Activated CD4-positive, alpha-beta T cell treated with anti-CD3 and anti-CD28 coated beads for 36 hours (primary cell): ENCODE data around the gene GLOD5. TPM values are rescaled to one million over a fixed set of nuclear protein-coding genes. Genes with fewer than 3 reads are reported as not detected.

Experiments
- ATAC-seq: fragments of 200-7000 bp; cut with Tn5 transposase; one replicate; pipeline ENCODE4 v1.10.0; 2021; ENCODE audit warnings: mild to moderate bottlenecking, moderate library complexity
- CTCF ChIA-PET: fragments of 350-600 bp; sonication (Branson Sonifier 250); formaldehyde crosslinking; loops from one replicate; lab custom pipeline; 2021; ENCODE audit warnings: antibody characterized with exemption; lab: Charles Lee
- POLR2A ChIA-PET: fragments of 350-600 bp; sonication (Branson Sonifier 250); formaldehyde crosslinking; loops from one replicate; lab custom pipeline; 2021; ENCODE audit warnings: antibody characterized with exemption, inconsistent platforms; lab: Charles Lee
- DNase-seq: peaks from one replicate; pipeline ENCODE4 v3.0.0-alpha.2; 2020
- H3K27ac Mint-ChIP-seq: one replicate; pipeline ENCODE4 v1.8.0; 2021; ENCODE audit warnings: mixed read lengths
- H3K27me3 Mint-ChIP-seq: one replicate; pipeline ENCODE4 v1.8.0; 2021; ENCODE audit warnings: mixed read lengths
- H3K36me3 Mint-ChIP-seq: one replicate; pipeline ENCODE4 v1.8.0; 2021; ENCODE audit warnings: low read depth, mixed read lengths
- H3K4me1 Mint-ChIP-seq: one replicate; pipeline ENCODE4 v1.8.0; 2021; ENCODE audit warnings: mixed read lengths
- H3K4me3 Mint-ChIP-seq: one replicate; pipeline ENCODE4 v1.8.0; 2021; ENCODE audit warnings: mild to moderate bottlenecking, moderate library complexity, mixed read lengths
- H3K9me3 Mint-ChIP-seq: one replicate; pipeline ENCODE4 v1.8.0; 2021; ENCODE audit warnings: low read depth, mixed read lengths
- intact Hi-C, 2 experiments: fragments of 100-400 bp; cut with DNase I in 1 of 2; cut with micrococcal nuclease in 1 of 2; formaldehyde crosslinking; loops; one replicate each; pipeline versions ENCODE4 v1.14.2 to v1.15.1; 2022 to 2024; cut with DNase I, micrococcal nuclease
- total RNA-seq, 2 experiments: library from RNA; stranded (reverse); gene quantifications; one replicate each; pipeline ENCODE4 v1.2.3, GENCODE V29; 2021

Gene GLOD5
- total RNA-seq, 2 experiments from 2014 or later: not detected

- no peak for DNase-seq
- Mint-ChIP-seq H3K4me3 (no peak overlapping the region), H3K36me3 (no peaks in the 10 kb centered on the region), H3K27ac (no peak overlapping the region), H3K9me3 (no peaks in the 10 kb centered on the region), H3K27me3 (no peaks in the 10 kb centered on the region), H3K4me1 (peaks cover 7% of the 10 kb centered on the region)
- ATAC-seq: no peak
- POLR2A ChIA-PET: interaction anchor here (0.7 kb wide), 1 partner anchor 185 kb away, joined by 3 read pairs; no protein-coding TSS in a partner anchor
- intact Hi-C loops: no loop called here
- CTCF ChIA-PET: interaction anchor here (0.8 to 1.3 kb wide), 2 partner anchors 11 to 138 kb away, joined by 3 read pairs; no protein-coding TSS in a partner anchor
Observed at GRCh38 chrX:48752498-48752897, 9.0 kb upstream of the GLOD5 start.

DNA sequence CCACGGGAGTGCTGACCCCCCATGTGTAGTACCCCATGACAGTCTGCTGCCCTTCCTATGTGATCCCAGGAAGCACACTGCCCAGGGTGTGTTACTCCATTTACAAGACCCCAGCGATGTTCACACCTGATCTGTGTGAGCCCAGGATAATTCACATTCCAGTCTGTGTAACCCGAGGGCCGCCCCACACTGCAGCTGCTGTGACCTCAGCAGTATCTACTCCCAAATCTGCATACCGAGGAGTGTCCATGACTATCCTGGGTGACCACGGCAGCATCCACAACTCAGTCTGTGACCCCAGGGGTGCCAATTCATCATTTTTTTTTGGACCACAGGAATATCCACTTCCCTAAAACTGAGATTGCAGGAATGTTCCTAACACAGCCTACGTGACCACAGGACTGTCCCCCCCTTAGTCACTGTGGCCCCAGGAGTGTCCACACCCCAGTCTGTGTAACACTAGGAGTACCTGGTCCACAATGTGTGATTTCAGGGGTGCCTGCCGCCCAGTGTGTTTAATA, 7.8 kb upstream of the GLOD5 start:
- ChIA-PET CTCF (no interaction called here), POLR2A (no interaction called here)
- intact Hi-C loops: no loop called here
- no peaks in the 10 kb centered on the region for H3K27me3 Mint-ChIP-seq
- no peak overlapping the region for H3K4me3 Mint-ChIP-seq
- peaks cover 7% of the 10 kb centered on the region for H3K4me1 Mint-ChIP-seq
- ATAC-seq (no peak), DNase-seq (no peak)
- H3K36me3 Mint-ChIP-seq: no peaks in the 10 kb centered on the region
- H3K27ac Mint-ChIP-seq: no peak overlapping the region
- H3K9me3 Mint-ChIP-seq: no peaks in the 10 kb centered on the region

DNA sequence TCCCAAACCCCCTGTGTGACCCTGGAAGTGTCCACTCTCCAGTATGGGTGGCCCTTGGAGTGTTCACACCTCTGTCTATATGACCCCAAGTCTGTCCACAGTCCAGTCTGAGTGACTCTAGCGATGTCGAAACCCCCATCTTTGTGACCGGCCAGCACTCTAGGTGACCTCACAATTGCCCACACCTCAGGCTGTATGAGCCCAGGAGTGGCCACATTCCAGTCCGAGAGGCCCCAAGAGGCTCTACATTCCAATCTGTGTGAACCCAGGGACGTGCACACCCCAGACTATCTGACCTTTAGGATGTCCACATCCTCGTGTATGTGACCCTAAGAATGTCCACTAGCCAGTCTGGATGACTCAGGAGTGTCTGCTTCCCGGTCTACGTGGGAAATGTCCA, 7.3 kb upstream of the GLOD5 start:
- Mint-ChIP-seq H3K9me3 (no peaks in the 10 kb centered on the region), H3K4me3 (no peak overlapping the region), H3K36me3 (no peaks in the 10 kb centered on the region), H3K4me1 (peaks cover 7% of the 10 kb centered on the region), H3K27ac (no peak overlapping the region), H3K27me3 (no peaks in the 10 kb centered on the region)
- ATAC-seq (no peak), DNase-seq (no peak)
- ChIA-PET CTCF (no interaction called here), POLR2A (no interaction called here)
- intact Hi-C loops: no loop called here

- ChIA-PET CTCF (interaction anchor here (0.6 kb wide), 1 partner anchor 127 kb away, joined by 3 read pairs; no protein-coding TSS in a partner anchor), POLR2A (no interaction called here)
- intact Hi-C loops: no loop called here
- H3K36me3 Mint-ChIP-seq: no peaks in the 10 kb centered on the region
- no peak overlapping the region for H3K4me3 Mint-ChIP-seq
- no peaks in the 10 kb centered on the region for H3K9me3 Mint-ChIP-seq
- DNase-seq (no peak), ATAC-seq (no peak)
- no peaks in the 10 kb centered on the region for H3K27me3 Mint-ChIP-seq
- no peak overlapping the region for H3K27ac Mint-ChIP-seq
- H3K4me1 Mint-ChIP-seq: no peaks in the 10 kb centered on the region
Observed at GRCh38 chrX:48769230-48769629, 7.7 kb downstream of the GLOD5 start.

GRCh38 chrX:48770296-48770695, 8.7 kb downstream of the GLOD5 start:
- intact Hi-C loops: no loop called here
- CTCF ChIA-PET: no interaction called here

DNA sequence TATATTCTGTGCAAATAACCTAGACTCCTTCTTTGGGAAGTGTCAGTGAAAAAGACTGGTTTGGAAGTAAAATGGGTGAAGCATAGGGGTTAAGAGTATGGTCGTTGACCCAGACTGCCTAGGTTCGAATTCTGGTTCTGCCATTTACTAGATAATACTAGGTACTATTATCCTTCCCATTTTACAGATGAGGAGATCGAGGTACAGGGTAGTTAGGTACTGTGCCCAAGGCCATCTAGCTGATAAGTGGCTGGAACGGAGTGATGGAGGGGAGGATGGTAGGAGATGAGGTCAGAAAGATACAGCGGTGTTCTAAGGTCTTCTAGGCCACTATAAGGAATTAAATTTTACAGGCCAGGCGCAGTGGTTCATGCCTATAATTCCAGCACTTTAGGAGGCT, 11.1 kb downstream of the GLOD5 start:
- ChIA-PET CTCF (no interaction called here), POLR2A (no interaction called here)

More at GRCh38 chrX:48770296-48770695, 8.7 kb downstream of the GLOD5 start:
- H3K9me3 Mint-ChIP-seq: no peaks in the 10 kb centered on the region
- H3K36me3 Mint-ChIP-seq: no peaks in the 10 kb centered on the region
- ATAC-seq (no peak), DNase-seq (no peak)
- POLR2A ChIA-PET: no interaction called here
- no peak overlapping the region for H3K4me3 Mint-ChIP-seq
- H3K4me1 Mint-ChIP-seq: no peaks in the 10 kb centered on the region
- no peak overlapping the region for H3K27ac Mint-ChIP-seq
- no peaks in the 10 kb centered on the region for H3K27me3 Mint-ChIP-seq

DNA sequence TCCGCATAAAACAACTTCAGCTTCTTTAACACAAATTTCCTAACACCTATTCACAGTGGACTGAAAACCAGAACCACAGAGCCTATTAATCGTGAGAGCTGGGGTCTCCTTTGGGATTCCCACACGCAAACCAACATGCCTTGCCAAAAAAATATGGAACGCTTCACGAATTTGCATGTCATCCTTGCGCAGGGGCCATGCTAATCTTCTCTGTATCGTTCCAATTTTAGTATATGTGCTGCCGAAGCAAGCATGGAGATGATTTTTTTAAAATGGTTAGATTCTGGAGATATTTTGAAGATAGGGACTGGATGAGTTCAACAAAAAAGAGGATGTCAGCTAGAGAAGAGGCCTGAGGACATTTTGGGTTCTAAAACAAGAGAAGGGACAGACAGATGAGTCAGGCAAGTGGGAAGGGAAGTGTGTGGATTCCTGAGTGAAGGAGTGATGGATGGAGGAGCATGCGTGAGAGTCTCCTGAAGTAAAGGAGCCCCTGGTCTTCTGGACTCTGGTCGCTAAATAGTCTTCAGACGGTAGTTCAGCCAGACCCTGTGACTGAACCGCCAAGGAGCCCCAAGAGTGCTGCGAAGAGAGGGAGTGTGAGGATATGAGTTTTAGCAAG, 15.4 kb downstream of the GLOD5 start:
- ATAC-seq: no peak
- H3K27ac Mint-ChIP-seq: no peak overlapping the region
- H3K36me3 Mint-ChIP-seq: no peaks in the 10 kb centered on the region
- no peaks in the 10 kb centered on the region for H3K9me3 Mint-ChIP-seq
- intact Hi-C loops: no loop called here
- CTCF ChIA-PET: interaction anchor here (1.0 kb wide), 1 partner anchor 91 kb away, joined by 3 read pairs; no protein-coding TSS in a partner anchor
- POLR2A ChIA-PET: no interaction called here
- no peak for DNase-seq
- no peak overlapping the region for H3K4me3 Mint-ChIP-seq
- H3K4me1 Mint-ChIP-seq: no peaks in the 10 kb centered on the region
- no peaks in the 10 kb centered on the region for H3K27me3 Mint-ChIP-seq

More for the DNA sequence above, 11.1 kb downstream of the GLOD5 start:
- DNase-seq: no peak
- Mint-ChIP-seq H3K36me3 (no peaks in the 10 kb centered on the region), H3K4me3 (no peak overlapping the region), H3K4me1 (no peaks in the 10 kb centered on the region), H3K9me3 (no peaks in the 10 kb centered on the region), H3K27ac (no peak overlapping the region), H3K27me3 (no peaks in the 10 kb centered on the region)
- no peak for ATAC-seq
- intact Hi-C loops: no loop called here

- POLR2A ChIA-PET: interaction anchor here (0.7 to 1.4 kb wide), 2 partner anchors 103 to 434 kb away, joined by 3 to 4 read pairs; no protein-coding TSS in a partner anchor
Observed at GRCh38 chrX:48779399-48779798, 17.9 kb downstream of the GLOD5 start.

DNA sequence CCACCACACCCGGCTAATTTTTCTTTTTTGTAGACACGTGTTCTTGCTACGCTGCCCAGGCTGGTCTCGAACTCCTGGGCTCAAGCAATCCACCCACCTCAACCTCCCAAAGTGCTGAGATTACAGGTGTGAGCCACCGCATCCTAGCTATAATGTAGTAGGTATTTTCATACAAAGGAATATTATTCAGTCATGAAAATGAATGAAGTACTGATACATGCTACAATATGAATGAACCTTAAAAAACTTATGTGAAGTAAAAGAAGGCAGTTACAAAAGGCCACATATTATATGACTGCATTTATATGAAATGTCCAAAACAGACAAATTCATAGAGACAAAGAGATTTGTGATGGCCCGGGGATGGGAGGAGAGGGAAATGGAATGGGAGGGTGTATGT, 20.2 kb downstream of the GLOD5 start:
- POLR2A ChIA-PET: no interaction called here
- no peak for ATAC-seq

More at GRCh38 chrX:48779399-48779798, 17.9 kb downstream of the GLOD5 start:
- CTCF ChIA-PET: no interaction called here
- ATAC-seq: no peak
- Mint-ChIP-seq H3K4me3 (no peak overlapping the region), H3K4me1 (no peaks in the 10 kb centered on the region), H3K9me3 (no peaks in the 10 kb centered on the region), H3K27ac (no peak overlapping the region), H3K36me3 (no peaks in the 10 kb centered on the region), H3K27me3 (no peaks in the 10 kb centered on the region)
- intact Hi-C loops: no loop called here
- DNase-seq: no peak

DNA sequence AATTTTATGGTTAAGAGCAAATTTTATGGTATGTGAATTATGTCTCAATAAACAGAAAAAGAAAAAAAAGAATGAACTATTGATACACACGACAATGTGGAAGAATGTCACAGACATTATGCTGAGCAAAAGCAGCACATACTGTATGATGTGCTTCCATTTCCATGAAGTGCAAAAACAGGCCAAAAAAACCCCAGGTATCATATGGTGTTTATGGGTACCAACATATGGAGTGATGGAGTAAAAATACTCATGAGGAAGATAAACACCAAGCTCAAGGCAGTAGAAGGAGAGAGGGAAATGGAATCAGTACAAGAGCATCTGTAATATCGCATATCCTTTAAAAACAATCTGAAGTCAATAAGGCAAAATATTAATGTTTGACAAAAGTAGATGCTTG, 20.7 kb downstream of the GLOD5 start:
- Mint-ChIP-seq H3K4me3 (no peak overlapping the region), H3K36me3 (no peaks in the 10 kb centered on the region), H3K4me1 (no peaks in the 10 kb centered on the region), H3K9me3 (no peaks in the 10 kb centered on the region), H3K27ac (no peak overlapping the region), H3K27me3 (peaks cover 3% of the 10 kb centered on the region)
- DNase-seq (no peak), ATAC-seq (no peak)
- POLR2A ChIA-PET: no interaction called here
- CTCF ChIA-PET: no interaction called here
- intact Hi-C loops: no loop called here

More for the DNA sequence above, 20.2 kb downstream of the GLOD5 start:
- Mint-ChIP-seq H3K9me3 (no peaks in the 10 kb centered on the region), H3K27me3 (no peaks in the 10 kb centered on the region), H3K27ac (no peak overlapping the region), H3K4me3 (no peak overlapping the region), H3K36me3 (no peaks in the 10 kb centered on the region), H3K4me1 (no peaks in the 10 kb centered on the region)
- DNase-seq: no peak
- CTCF ChIA-PET: no interaction called here
- intact Hi-C loops: no loop called here

DNA sequence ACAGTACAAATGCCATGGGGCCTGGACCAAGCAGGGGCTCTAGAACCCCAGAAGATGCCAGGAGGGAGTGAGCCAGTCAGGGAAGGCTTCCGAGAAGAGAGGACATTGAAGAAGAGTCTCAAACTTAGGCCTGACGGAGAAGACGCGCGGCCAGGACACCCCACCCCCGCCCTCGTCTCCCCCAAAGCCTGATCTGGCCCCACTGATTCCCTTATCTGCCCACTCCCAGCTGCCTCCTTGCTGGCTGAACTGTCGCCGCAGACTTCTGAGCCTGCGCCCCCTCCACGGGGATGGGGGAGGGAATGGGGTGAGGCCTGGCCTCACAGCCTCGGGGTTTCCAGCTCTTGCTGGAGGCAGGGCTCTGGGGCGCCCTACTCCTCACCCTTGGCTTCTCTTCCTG, 21.2 kb downstream of the GLOD5 start:
- CTCF ChIA-PET: no interaction called here
- no peak for ATAC-seq

GRCh38 chrX:48784726-48785125, 23.2 kb downstream of the GLOD5 start:
- POLR2A ChIA-PET: no interaction called here
- ATAC-seq: no peak

More for the DNA sequence above, 21.2 kb downstream of the GLOD5 start:
- Mint-ChIP-seq H3K4me1 (no peaks in the 10 kb centered on the region), H3K9me3 (no peaks in the 10 kb centered on the region), H3K27me3 (peaks cover 5% of the 10 kb centered on the region), H3K4me3 (no peak overlapping the region), H3K27ac (no peak overlapping the region), H3K36me3 (no peaks in the 10 kb centered on the region)
- DNase-seq: no peak
- POLR2A ChIA-PET: no interaction called here
- intact Hi-C loops: no loop called here

More at GRCh38 chrX:48784726-48785125, 23.2 kb downstream of the GLOD5 start:
- no peak overlapping the region for H3K4me3 Mint-ChIP-seq
- CTCF ChIA-PET: interaction anchor here (0.6 kb wide), 1 partner anchor 68 kb away, joined by 3 read pairs; no protein-coding TSS in a partner anchor
- H3K27me3 Mint-ChIP-seq: peaks cover 7% of the 10 kb centered on the region
- H3K9me3 Mint-ChIP-seq: no peaks in the 10 kb centered on the region
- no peak overlapping the region for H3K27ac Mint-ChIP-seq
- H3K4me1 Mint-ChIP-seq: peaks cover 6% of the 10 kb centered on the region
- intact Hi-C loops: no loop called here
- no peak for DNase-seq
- no peaks in the 10 kb centered on the region for H3K36me3 Mint-ChIP-seq
